Liver (tissue), 3 donors: ENCODE results near the gene ENOX1.

Experiments
- FOXA1 ChIP-seq: IDR thresholded peaks from 2 replicates; pipeline ENCODE4 v1.6.1; 2016; ENCODE audit warnings: antibody characterized with exemption
- GABPA ChIP-seq, 2 donors: IDR thresholded peaks in 1 of 2; conservative IDR thresholded peaks in 1 of 2; 2 replicates each; pipeline ENCODE4 v1.6.1; 2016; ENCODE audit warnings: antibody characterized with exemption in 2 of 2, mild to moderate bottlenecking in 1 of 2, moderate library complexity in 1 of 2
- HNF4G ChIP-seq: IDR thresholded peaks from 2 replicates; pipeline ENCODE4 v1.6.1; 2016; ENCODE audit warnings: antibody characterized with exemption
- JUND ChIP-seq, 2 donors: IDR thresholded peaks; 2 replicates each; pipeline ENCODE4 v1.6.1; 2016; ENCODE audit warnings: antibody characterized with exemption in 2 of 2
- RAD21 ChIP-seq, 2 donors: IDR thresholded peaks; 2 replicates each; pipeline ENCODE4 v1.6.1; 2016; ENCODE audit warnings: antibody characterized with exemption in 2 of 2, mild to moderate bottlenecking in 2 of 2
- TF ChIP-seq, protein P1 (sequence below): fragments of 150-350 bp; IDR thresholded peaks from 2 replicates; pipeline ENCODE4 v1.5.1; 2017; ENCODE audit warnings: improper control_type of control experiment, low read depth, low read length; ENCODE audit not compliant: missing input control
- donor health status: healthy.
- donor health status: healthy.

DNA sequence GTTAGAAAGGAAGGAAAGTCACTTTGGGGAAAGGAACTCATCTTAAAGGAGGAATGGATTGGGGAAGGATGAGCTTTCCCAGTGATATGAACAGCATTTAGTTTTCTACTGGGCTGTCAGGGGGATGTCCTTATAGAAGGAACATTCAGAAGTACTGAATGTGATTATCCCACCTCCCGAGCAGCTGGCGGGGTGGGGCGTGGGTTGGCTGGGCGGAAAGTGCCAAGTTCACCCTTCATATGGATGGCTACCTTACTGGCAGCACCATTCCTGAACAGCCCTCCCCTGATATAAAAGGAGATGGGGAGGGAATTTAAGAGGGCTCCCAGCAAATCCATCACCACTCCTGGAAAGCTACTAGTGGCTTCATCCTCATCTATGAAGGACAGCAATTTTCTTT lies 572.6 kb downstream of the ENOX1 start:
- TF ChIP-seq, protein P1, sequence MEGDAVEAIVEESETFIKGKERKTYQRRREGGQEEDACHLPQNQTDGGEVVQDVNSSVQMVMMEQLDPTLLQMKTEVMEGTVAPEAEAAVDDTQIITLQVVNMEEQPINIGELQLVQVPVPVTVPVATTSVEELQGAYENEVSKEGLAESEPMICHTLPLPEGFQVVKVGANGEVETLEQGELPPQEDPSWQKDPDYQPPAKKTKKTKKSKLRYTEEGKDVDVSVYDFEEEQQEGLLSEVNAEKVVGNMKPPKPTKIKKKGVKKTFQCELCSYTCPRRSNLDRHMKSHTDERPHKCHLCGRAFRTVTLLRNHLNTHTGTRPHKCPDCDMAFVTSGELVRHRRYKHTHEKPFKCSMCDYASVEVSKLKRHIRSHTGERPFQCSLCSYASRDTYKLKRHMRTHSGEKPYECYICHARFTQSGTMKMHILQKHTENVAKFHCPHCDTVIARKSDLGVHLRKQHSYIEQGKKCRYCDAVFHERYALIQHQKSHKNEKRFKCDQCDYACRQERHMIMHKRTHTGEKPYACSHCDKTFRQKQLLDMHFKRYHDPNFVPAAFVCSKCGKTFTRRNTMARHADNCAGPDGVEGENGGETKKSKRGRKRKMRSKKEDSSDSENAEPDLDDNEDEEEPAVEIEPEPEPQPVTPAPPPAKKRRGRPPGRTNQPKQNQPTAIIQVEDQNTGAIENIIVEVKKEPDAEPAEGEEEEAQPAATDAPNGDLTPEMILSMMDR, result no peak
- TF ChIP-seq GABPA (IDR thresholded peaks at IDR 0.05 in 1 of 2, conservative IDR thresholded peaks at IDR 0.05 in 1 of 2) (no peak), JUND (IDR thresholded peaks at IDR 0.05) (no peak), FOXA1 (no peak), HNF4G (no peak), RAD21 (IDR thresholded peaks at IDR 0.05) (no peak)
